SK-N-SH (cell line): ENCODE results near the gene B3GNT5. TPM values are rescaled to one million over a fixed set of nuclear protein-coding genes. Genes with fewer than 3 reads are reported as not detected.

Experiments
- CTCF ChIA-PET: fragments of 300-600, 350-600 bp; formaldehyde crosslinking; extraction: SDS; loops from one replicate; lab custom pipeline; 2021; lab: Yijun Ruan, JAX
- POLR2A ChIA-PET: fragments of 350-600 bp; sonication (Branson Sonifier 250); formaldehyde crosslinking; extraction: SDS; loops from one replicate; lab custom pipeline; 2020; ENCODE audit warnings: antibody characterized with exemption, inconsistent platforms; lab: Yijun Ruan, JAX
- DNase-seq: peaks from one replicate; pipeline ENCODE4 v3.0.0; 2012
- H2AFZ ChIP-seq: fragments of 200-600 bp; sonication (generic); 2 replicates; pipeline ENCODE4 v1.8.1; 2016; ENCODE audit warnings: antibody characterized with exemption, mild to moderate bottlenecking, low read depth
- H3F3A ChIP-seq: fragments of 200-600 bp; sonication (generic); replicated peaks from 2 replicates; pipeline ENCODE3; 2016; ENCODE audit warnings: antibody characterized with exemption, mild to moderate bottlenecking; ENCODE audit not compliant: insufficient read depth
- H3K27ac ChIP-seq, 2 experiments: fragments of 200-500 bp in 1 of 2; fragments of 200-600 bp in 1 of 2; sonication (Bioruptor generic) in 1 of 2; sonication (generic), shearing (Covaris generic) in 1 of 2; 2 replicates each; pipeline versions ENCODE4 v1.5.1 to v1.6.1; 2014 to 2016; ENCODE audit warnings: low read depth in 2 of 2, inconsistent platforms in 1 of 2, low read length in 1 of 2, mild to moderate bottlenecking in 1 of 2, mixed read lengths in 1 of 2
- H3K27me3 ChIP-seq: fragments of 200-600 bp; sonication (generic), shearing (Covaris generic); 2 replicates; pipeline ENCODE4 v1.6.1; 2016; ENCODE audit warnings: mixed run types; ENCODE audit not compliant: insufficient read depth
- H3K36me3 ChIP-seq, 2 experiments: fragments of 200-500 bp in 1 of 2; fragments of 200-600 bp in 1 of 2; sonication (Bioruptor generic) in 1 of 2; sonication (generic) in 1 of 2; replicated peaks in 1 of 2; 2 replicates each; pipeline versions ENCODE3 to v1.5.1; 2014 to 2016; ENCODE audit warnings: low read length in 1 of 2, mild to moderate bottlenecking in 1 of 2; ENCODE audit not compliant: insufficient read depth in 2 of 2, control insufficient read depth in 1 of 2
- H3K4me1 ChIP-seq, 2 experiments: fragments of 200-500 bp in 1 of 2; fragments of 200-600 bp in 1 of 2; sonication (Bioruptor generic) in 1 of 2; sonication (generic), shearing (Covaris generic) in 1 of 2; 2 replicates each; pipeline versions ENCODE4 v1.5.1 to v1.6.1; 2014 to 2016; ENCODE audit warnings: low read depth in 1 of 2, low read length in 1 of 2, mixed run types in 1 of 2; ENCODE audit not compliant: insufficient read depth in 2 of 2, control insufficient read depth in 1 of 2
- H3K4me2 ChIP-seq: fragments of 200-600 bp; sonication (generic), shearing (Covaris generic); 2 replicates; pipeline ENCODE4 v1.6.1; 2017; ENCODE audit warnings: mixed run types
- H3K4me3 ChIP-seq, 2 experiments: fragments of 200-500 bp in 1 of 2; fragments of 200-600 bp in 1 of 2; sonication (Bioruptor generic) in 1 of 2; sonication (generic), shearing (Covaris generic) in 1 of 2; 2 replicates each; pipeline versions ENCODE4 v1.5.1 to v1.8.1; 2014 to 2016; ENCODE audit warnings: low read depth in 2 of 2, inconsistent platforms in 1 of 2, low read length in 1 of 2, mild to moderate bottlenecking in 1 of 2, mixed read lengths in 1 of 2, moderate library complexity in 1 of 2
- H3K79me2 ChIP-seq: fragments of 200-600 bp; sonication (generic); 2 replicates; pipeline ENCODE4 v1.8.1; 2017; ENCODE audit warnings: mild to moderate bottlenecking; ENCODE audit not compliant: insufficient read depth
- H3K9ac ChIP-seq: fragments of 200-600 bp; sonication (generic); 2 replicates; pipeline ENCODE4 v1.6.1; 2017; ENCODE audit warnings: mixed run types
- H3K9me2 ChIP-seq: fragments of 200-600 bp; sonication (generic); 2 replicates; pipeline ENCODE4 v1.6.1; 2017; ENCODE audit warnings: mixed run types
- H3K9me3 ChIP-seq: fragments of 200-600 bp; sonication (generic); 2 replicates; pipeline ENCODE4 v1.6.1; 2017; ENCODE audit warnings: mixed run types, mild to moderate bottlenecking, moderate library complexity
- H4K20me1 ChIP-seq: fragments of 200-600 bp; sonication (generic); 2 replicates; pipeline ENCODE4 v1.6.1; 2017; ENCODE audit warnings: mild to moderate bottlenecking, mixed run types; ENCODE audit not compliant: insufficient read depth
- ELF1 ChIP-seq: IDR thresholded peaks from 2 replicates; pipeline ENCODE4 v1.4.0; 2012
- EP300 ChIP-seq, 2 experiments: IDR thresholded peaks; 2 replicates each; pipeline versions ENCODE4 v1.4.0 to v1.6.1; 2012; ENCODE audit warnings: borderline replicate concordance in 1 of 2, low read depth in 1 of 2, low read length in 1 of 2
- EZH2phosphoT487 ChIP-seq: fragments of 200-600 bp; sonication (generic); IDR thresholded peaks from 2 replicates; pipeline ENCODE4 v1.6.1; 2017; ENCODE audit warnings: low read depth, mixed run types, mild to moderate bottlenecking, antibody characterized with exemption, moderate library complexity, borderline replicate concordance
- GABPA ChIP-seq: IDR thresholded peaks from 2 replicates; pipeline ENCODE4 v1.4.0; 2012; ENCODE audit warnings: low read depth, mild to moderate bottlenecking
- MAX ChIP-seq: IDR thresholded peaks from 2 replicates; pipeline ENCODE4 v1.4.0; 2012; ENCODE audit warnings: low read depth
- NFIC ChIP-seq: IDR thresholded peaks from 2 replicates; pipeline ENCODE4 v1.4.0; 2012; ENCODE audit warnings: borderline replicate concordance
- RFX5 ChIP-seq: IDR thresholded peaks from 2 replicates; pipeline ENCODE4 v1.6.1; 2012; ENCODE audit warnings: mild to moderate bottlenecking, improper control_type of control experiment, low read length
- RXRA ChIP-seq: IDR thresholded peaks from 2 replicates; pipeline ENCODE4 v1.4.0; 2012; ENCODE audit warnings: low read depth, mild to moderate bottlenecking, borderline replicate concordance
- SMC3 ChIP-seq: IDR thresholded peaks from 2 replicates; pipeline ENCODE4 v1.6.1; 2012; ENCODE audit warnings: low read depth, low read length, improper control_type of control experiment
- USF1 ChIP-seq: IDR thresholded peaks from 2 replicates; pipeline ENCODE4 v1.4.0; 2012; ENCODE audit warnings: low read depth, borderline replicate concordance
- USF2 ChIP-seq: fragments of 150-350 bp; IDR thresholded peaks from 2 replicates; pipeline ENCODE4 v1.6.1; 2017; ENCODE audit warnings: antibody characterized with exemption, low read length, low read depth, borderline replicate concordance
- WGBS: methylation state at CpG from one replicate; pipeline ENCODE4 v1.1.6; 2017; ENCODE audit warnings: low lambda C conversion rate; 5-methylcytosine and 5-hydroxymethylcytosine counted together
- polyA plus RNA-seq, 3 experiments: library from polyadenylated mRNA; depleted of rRNA; stranded (reverse); fragments of >200 nt; gene quantifications; 2 replicates each; pipeline ENCODE4 v1.2.3, GENCODE V29; 2012

The B3GNT5 gene
- polyA plus RNA-seq, 1 of the 3 experiments (the other 2 are of a cell fraction) = 4.7 TPM

- Histone ChIP-seq H3K9ac (peak overlapping the region; percentile 30; the same call in 1 of the 2 replicates), H2AFZ (no peak overlapping the region), H3K27ac (peak overlapping the region in 1 of 2 experiments; percentile 92; a peak in 1 of 4 replicates), H3K9me2 (no peaks in the 10 kb centered on the region), H3K79me2 (no peaks in the 10 kb centered on the region), H3K9me3 (no peaks in the 10 kb centered on the region), H3K27me3 (no peaks in the 10 kb centered on the region), H3F3A (peaks cover 13% of the 10 kb centered on the region), H3K4me3 (no peak overlapping the region), H3K36me3 (no peaks in the 10 kb centered on the region), H3K4me2 (peak overlapping the region; percentile 11; the same call in 1 of the 2 replicates), H3K4me1 (peaks cover 11 to 25% of the 10 kb centered on the region in 2 experiments), H4K20me1 (no peaks in the 10 kb centered on the region)
- ChIA-PET POLR2A (no interaction called here), CTCF (no interaction called here)
- DNase-seq = no peak
- TF ChIP-seq RFX5 = no peak
- TF ChIP-seq ELF1 = no peak
- no peak for TF ChIP-seq GABPA
- no peak for TF ChIP-seq SMC3
- peak; percentile 28; the same call in 1 of the 2 replicates for TF ChIP-seq NFIC
- peak; percentile 49; the same call in 1 of the 2 replicates for TF ChIP-seq USF1
- TF ChIP-seq MAX = no peak
- whole genome bisulfite sequencing = 63% methylated on average over 9 of the region's 9 CpGs
Measured at GRCh38 chr3:183287301-183287971, 34.4 kb downstream of the B3GNT5 start.

- no peaks in the 10 kb centered on the region for H3K9me3 ChIP-seq
- H3K9me2 ChIP-seq = no peaks in the 10 kb centered on the region
- TF ChIP-seq USF2 = no peak
- TF ChIP-seq EP300 (IDR thresholded peaks at IDR 0.05; ENCODE audit: borderline replicate concordance in 1 of 2, low read depth in 1 of 2, low read length in 1 of 2) = no peak
- no peak for TF ChIP-seq EZH2phosphoT487
- no peak for TF ChIP-seq RXRA
- no peaks in the 10 kb centered on the region for H3K27me3 ChIP-seq
- H3K4me2 ChIP-seq = no peak overlapping the region
- H3F3A ChIP-seq = peaks cover 13% of the 10 kb centered on the region
- WGBS = 100% methylated on average over 2 of the region's 2 CpGs
- POLR2A ChIA-PET = interaction anchor here (0.6 kb wide), 1 partner anchor 159 kb away, joined by 5 read pairs; no protein-coding TSS in a partner anchor
- peaks cover 0 to 3% of the 10 kb centered on the region in 2 experiments for H3K36me3 ChIP-seq
- no peaks in the 10 kb centered on the region for H3K79me2 ChIP-seq
- H3K9ac ChIP-seq = no peak overlapping the region
- H3K4me1 ChIP-seq = peaks cover 11 to 25% of the 10 kb centered on the region in 2 experiments
- peak overlapping the region in 1 of 2 experiments; percentile 92; a peak in 1 of 4 replicates for H3K27ac ChIP-seq
- H4K20me1 ChIP-seq = no peaks in the 10 kb centered on the region
- no peak overlapping the region for H2AFZ ChIP-seq
- no peak overlapping the region for H3K4me3 ChIP-seq
- CTCF ChIA-PET = no interaction called here
- no peak for DNase-seq
Measured at GRCh38 chr3:183288117-183288516, 35.1 kb downstream of the B3GNT5 start.
